Thymus (tissue), 11 donors: ENCODE results near the gene KLRB1. TPM values are rescaled to one million over a fixed set of nuclear protein-coding genes. Genes with fewer than 3 reads are reported as not detected.
"Not testable (repeated sequence)": the region's sequence is repeated elsewhere in the genome, so short reads cannot be mapped to it uniquely, and the experiment has no call there.

Experiments
- DNase-seq, 9 donors: peaks; one replicate each; pipeline ENCODE4 v3.0.0-alpha.2; 2013; ENCODE audit warnings: low spot score in 9 of 9, low read depth in 6 of 9, missing footprints in 1 of 9
- H3K27ac ChIP-seq, 2 donors: one replicate each; pipeline ENCODE4 v1.5.1; 2013; ENCODE audit warnings: control low read depth in 1 of 2, low read depth in 1 of 2, low read length in 1 of 2, mild to moderate bottlenecking in 1 of 2, moderate library complexity in 1 of 2
- H3K27me3 ChIP-seq, 2 donors: one replicate each; pipeline ENCODE4 v1.5.1; 2013; ENCODE audit warnings: low read length in 1 of 2; ENCODE audit not compliant: control insufficient read depth in 2 of 2, insufficient read depth in 1 of 2
- H3K36me3 ChIP-seq, 2 donors: one replicate each; pipeline ENCODE4 v1.5.1; 2013; ENCODE audit warnings: low read length in 1 of 2, mild to moderate bottlenecking in 1 of 2, moderate library complexity in 1 of 2; ENCODE audit not compliant: control insufficient read depth in 2 of 2, insufficient read depth in 2 of 2
- H3K4me1 ChIP-seq, 2 donors: one replicate each; pipeline ENCODE4 v1.5.1; 2013; ENCODE audit warnings: low read length in 2 of 2; ENCODE audit not compliant: control insufficient read depth in 2 of 2, insufficient read depth in 2 of 2
- H3K4me3 ChIP-seq, 2 donors: one replicate each; pipeline ENCODE4 v1.5.1; 2013; ENCODE audit warnings: low read length in 2 of 2, control low read depth in 1 of 2, mild to moderate bottlenecking in 1 of 2
- H3K9me3 ChIP-seq, 2 donors: one replicate each; pipeline ENCODE4 v1.5.1; 2013; ENCODE audit warnings: low read length in 1 of 2, mild to moderate bottlenecking in 1 of 2; ENCODE audit not compliant: control insufficient read depth in 2 of 2, insufficient read depth in 1 of 2
- WGBS: extraction: QIAGEN DNeasy Blood & Tissue Kit; methylation state at CpG from one replicate; pipeline ENCODE4 v1.1.7; 2013; 5-methylcytosine and 5-hydroxymethylcytosine counted together
- polyA plus RNA-seq: library from polyadenylated mRNA; stranded (reverse); fragments of 200-250 nt; gene quantifications from one replicate; pipeline ENCODE4 v1.2.3, GENCODE V29; 2013
- total RNA-seq: library from RNA; stranded (reverse); fragments of 120-200 nt; gene quantifications from one replicate; pipeline ENCODE4 v1.2.4, GENCODE V29; 2013
- donor health status: healthy.

KLRB1 gene
- total and polyA plus RNA-seq, 2 donors = 7.9 to 22.6 TPM

GRCh38 chr12:9587987-9588600, 19.6 kb downstream of the KLRB1 start:
- Histone ChIP-seq H3K9me3 (no peaks in the 10 kb centered on the region), H3K27me3 (no peaks in the 10 kb centered on the region), H3K4me1 (no peaks in the 10 kb centered on the region), H3K36me3 (no peaks in the 10 kb centered on the region), H3K27ac (no peak overlapping the region), H3K4me3 (no peak overlapping the region)
- 96% methylated on average over 4 of the region's 4 CpGs for WGBS
- no peak for DNase-seq

- H3K36me3 ChIP-seq, DNase-seq, H3K9me3 ChIP-seq, H3K4me1 ChIP-seq, H3K27me3 ChIP-seq, H3K4me3 ChIP-seq, H3K27ac ChIP-seq: not testable (repeated sequence)
- 93% methylated on average over 2 of the region's 5 CpGs for WGBS
These were observed 30.0 kb downstream of the KLRB1 start for GRCh38 chr12:9577729-9578128.

GRCh38 chr12:9567151-9567550, 40.6 kb downstream of the KLRB1 start:
- not testable (repeated sequence) for DNase-seq, H3K36me3 ChIP-seq, H3K4me3 ChIP-seq, H3K27ac ChIP-seq, H3K4me1 ChIP-seq, H3K27me3 ChIP-seq
- peaks cover 0 to 14% of the 10 kb centered on the region in 2 donors for H3K9me3 ChIP-seq
- WGBS = 98% methylated on average over 9 of the region's 9 CpGs

- not testable (repeated sequence) for H3K27ac ChIP-seq, H3K36me3 ChIP-seq, DNase-seq, H3K27me3 ChIP-seq, H3K4me1 ChIP-seq, H3K4me3 ChIP-seq
- peaks cover 0 to 14% of the 10 kb centered on the region in 2 donors for H3K9me3 ChIP-seq
- 95% methylated on average over 7 of the region's 7 CpGs for WGBS
These were observed 41.6 kb downstream of the KLRB1 start for GRCh38 chr12:9566113-9566512.

GRCh38 chr12:9564418-9564817, 43.3 kb downstream of the KLRB1 start:
- not testable (repeated sequence) for H3K9me3 ChIP-seq, H3K4me1 ChIP-seq, H3K36me3 ChIP-seq, DNase-seq, H3K27ac ChIP-seq, H3K4me3 ChIP-seq, H3K27me3 ChIP-seq
- 99% methylated on average over 2 of the region's 2 CpGs for WGBS

- H3K4me3 ChIP-seq, H3K27ac ChIP-seq, H3K36me3 ChIP-seq, H3K9me3 ChIP-seq, DNase-seq, H3K27me3 ChIP-seq, H3K4me1 ChIP-seq: not testable (repeated sequence)
- WGBS = 96% methylated on average over 3 of the region's 5 CpGs
These were observed 44.8 kb downstream of the KLRB1 start for GRCh38 chr12:9562841-9563453.

GRCh38 chr12:9545489-9545888, 62.2 kb downstream of the KLRB1 start:
- WGBS = 95% methylated on average over 4 of the region's 4 CpGs

More at GRCh38 chr12:9545489-9545888, 62.2 kb downstream of the KLRB1 start:
- not testable (repeated sequence) for H3K4me1 ChIP-seq, H3K9me3 ChIP-seq, H3K4me3 ChIP-seq, DNase-seq, H3K36me3 ChIP-seq, H3K27ac ChIP-seq, H3K27me3 ChIP-seq

Other genes starting within 250 kb of the KLRB1 start
- 89.3 TPM for gene CLEC2D, start 61.8 kb upstream of the KLRB1 start, total RNA-seq
- gene CLEC2D, start 61.8 kb upstream of the KLRB1 start, polyA plus RNA-seq = 93.0 TPM
- 4.0 TPM for gene CLECL1, start 125.2 kb upstream of the KLRB1 start, total RNA-seq
- 11.2 TPM for gene CLECL1, start 125.2 kb upstream of the KLRB1 start, polyA plus RNA-seq
- 90.9 TPM for gene CD69, start 153.0 kb upstream of the KLRB1 start, total RNA-seq
- 222 TPM for gene CD69, start 153.0 kb upstream of the KLRB1 start, polyA plus RNA-seq
- gene KLRF1, start 219.6 kb upstream of the KLRB1 start, total RNA-seq = 0.80 TPM
- 3.3 TPM for gene KLRF1, start 219.6 kb upstream of the KLRB1 start, polyA plus RNA-seq